Bronchial epithelial cell (primary cell): ENCODE measurements around the gene TMEM156. TPM values are rescaled to one million over a fixed set of nuclear protein-coding genes. Genes with fewer than 3 reads are reported as not detected.

Experiments used
- DNase-seq: peaks from one replicate; pipeline ENCODE4 v3.0.0-alpha.2; 2010; ENCODE audit warnings: low read depth
- FAIRE-seq: peaks from 2 replicates; lab custom pipeline; 2011; peaks lifted over from hg19 to GRCh38; lab: Jason Lieb, UNC
- H3K27me3 ChIP-seq: 2 replicates; pipeline ENCODE4 v1.5.1; 2011; ENCODE audit warnings: low read length; ENCODE audit not compliant: control insufficient read depth, insufficient read depth
- H3K36me3 ChIP-seq: 2 replicates; pipeline ENCODE4 v1.5.1; 2011; ENCODE audit warnings: low read length; ENCODE audit not compliant: control insufficient read depth, insufficient read depth
- H3K4me3 ChIP-seq: 2 replicates; pipeline ENCODE4 v1.5.1; 2011; ENCODE audit warnings: mild to moderate bottlenecking, low read depth, low read length, control low read depth
- total RNA-seq: library from RNA; depleted of rRNA; stranded (reverse); fragments of >200 nt; gene quantifications from 2 replicates; pipeline ENCODE4 v1.2.1, GENCODE V29; 2014
- TF ChIP-seq, protein P1 (sequence below): IDR thresholded peaks from 2 replicates; pipeline ENCODE4 v1.5.1; 2011; ENCODE audit warnings: mild to moderate bottlenecking, moderate library complexity, low read length, control low read depth, inconsistent platforms; ENCODE audit not compliant: insufficient read depth, severe bottlenecking

TMEM156 gene
- total RNA-seq, 1 donor from 2014 or later: 3.4 TPM

DNA sequence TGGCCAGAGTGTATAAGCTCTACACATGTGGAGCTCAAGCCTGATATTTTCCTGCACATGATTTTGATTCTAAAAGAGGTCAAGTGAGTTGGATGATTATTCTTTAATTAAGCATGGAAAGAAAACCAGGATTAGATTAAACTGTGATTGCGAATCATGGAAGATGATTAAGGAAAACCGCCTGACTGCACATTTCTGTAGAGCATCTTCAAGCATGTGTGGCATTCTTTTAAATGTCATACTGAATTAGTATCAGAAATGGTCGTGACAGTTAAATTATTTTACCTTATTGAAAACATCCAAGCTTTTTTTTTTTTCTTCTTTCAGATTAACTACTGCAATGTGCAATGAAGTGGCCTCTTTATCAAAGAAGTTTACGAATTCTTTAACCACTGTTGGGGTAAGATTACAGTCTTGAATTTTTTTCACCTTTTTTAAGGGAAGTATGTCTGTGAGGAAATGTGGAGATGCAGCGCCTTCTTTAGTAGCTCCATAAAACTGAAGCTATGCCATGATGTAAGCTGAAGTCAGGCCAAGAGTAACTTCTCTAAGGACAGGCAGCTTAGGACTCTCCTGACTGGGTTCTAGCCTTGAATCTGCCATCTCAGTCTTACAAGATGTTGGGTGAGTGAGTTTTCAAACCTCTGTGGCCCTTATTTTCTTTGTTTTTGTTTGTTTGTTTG lies 96.7 kb downstream of the TMEM156 start:
- H3K4me3 ChIP-seq: no peak overlapping the region
- H3K36me3 ChIP-seq: peaks cover 3% of the 10 kb centered on the region
- no peaks in the 10 kb centered on the region for H3K27me3 ChIP-seq
- TF ChIP-seq, protein P1, sequence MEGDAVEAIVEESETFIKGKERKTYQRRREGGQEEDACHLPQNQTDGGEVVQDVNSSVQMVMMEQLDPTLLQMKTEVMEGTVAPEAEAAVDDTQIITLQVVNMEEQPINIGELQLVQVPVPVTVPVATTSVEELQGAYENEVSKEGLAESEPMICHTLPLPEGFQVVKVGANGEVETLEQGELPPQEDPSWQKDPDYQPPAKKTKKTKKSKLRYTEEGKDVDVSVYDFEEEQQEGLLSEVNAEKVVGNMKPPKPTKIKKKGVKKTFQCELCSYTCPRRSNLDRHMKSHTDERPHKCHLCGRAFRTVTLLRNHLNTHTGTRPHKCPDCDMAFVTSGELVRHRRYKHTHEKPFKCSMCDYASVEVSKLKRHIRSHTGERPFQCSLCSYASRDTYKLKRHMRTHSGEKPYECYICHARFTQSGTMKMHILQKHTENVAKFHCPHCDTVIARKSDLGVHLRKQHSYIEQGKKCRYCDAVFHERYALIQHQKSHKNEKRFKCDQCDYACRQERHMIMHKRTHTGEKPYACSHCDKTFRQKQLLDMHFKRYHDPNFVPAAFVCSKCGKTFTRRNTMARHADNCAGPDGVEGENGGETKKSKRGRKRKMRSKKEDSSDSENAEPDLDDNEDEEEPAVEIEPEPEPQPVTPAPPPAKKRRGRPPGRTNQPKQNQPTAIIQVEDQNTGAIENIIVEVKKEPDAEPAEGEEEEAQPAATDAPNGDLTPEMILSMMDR: no peak
- no peak for FAIRE-seq
- no peak for DNase-seq

- TF ChIP-seq, protein P1: no peak
- peaks cover 9% of the 10 kb centered on the region for H3K36me3 ChIP-seq
- no peaks in the 10 kb centered on the region for H3K27me3 ChIP-seq
- H3K4me3 ChIP-seq: no peak overlapping the region
- FAIRE-seq (no peak), DNase-seq (no peak)
Observed at GRCh38 chr4:38931125-38931524, 101.1 kb downstream of the TMEM156 start.

DNA sequence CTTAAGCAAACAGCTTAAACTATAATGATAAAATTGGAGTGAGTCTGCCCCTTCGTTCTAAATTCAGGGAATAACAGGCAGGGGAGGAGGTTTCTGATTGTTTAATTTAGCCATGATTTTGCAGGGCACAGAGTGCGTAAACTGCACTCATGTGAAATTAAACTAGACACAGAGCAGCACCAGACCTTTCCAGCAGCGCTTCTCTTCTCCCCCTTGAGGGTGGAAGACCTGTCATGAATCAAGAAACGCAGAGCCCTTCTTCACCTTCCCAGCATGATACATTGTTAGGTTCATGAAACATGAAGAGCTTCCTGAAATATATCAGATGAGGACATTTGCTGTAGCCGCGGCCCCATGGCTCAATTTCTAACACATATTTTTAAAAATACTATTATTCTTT lies 101.5 kb downstream of the TMEM156 start:
- no peak for DNase-seq
- Histone ChIP-seq H3K36me3 (peaks cover 9% of the 10 kb centered on the region), H3K4me3 (no peak overlapping the region), H3K27me3 (no peaks in the 10 kb centered on the region)
- TF ChIP-seq, protein P1: no peak
- no peak for FAIRE-seq

DNA sequence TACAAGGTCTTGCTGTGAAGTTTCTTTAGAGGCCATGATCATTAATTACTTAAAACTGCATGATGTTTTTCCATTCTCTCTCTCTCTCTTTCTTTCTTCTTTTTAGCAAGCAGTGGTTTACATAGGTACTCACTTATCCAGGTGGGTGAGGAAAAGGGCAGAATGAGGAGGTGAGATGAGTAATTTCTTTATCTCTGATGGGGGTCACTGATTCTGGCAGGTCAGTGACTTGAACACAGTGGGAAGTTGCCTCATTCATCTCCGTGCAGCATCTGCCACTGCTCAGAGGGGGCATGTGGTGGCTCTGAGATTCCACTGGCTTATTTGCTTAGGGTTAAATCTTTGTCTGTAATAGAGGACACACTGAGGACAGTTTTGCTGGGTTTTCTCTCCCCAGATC lies 102.0 kb downstream of the TMEM156 start:
- FAIRE-seq (no peak), DNase-seq (no peak)
- Histone ChIP-seq H3K36me3 (peaks cover 8% of the 10 kb centered on the region), H3K4me3 (no peak overlapping the region), H3K27me3 (no peaks in the 10 kb centered on the region)
- TF ChIP-seq, protein P1: no peak

GRCh38 chr4:38928974-38929373 lies 103.2 kb downstream of the TMEM156 start:
- DNase-seq (no peak), FAIRE-seq (no peak)
- Histone ChIP-seq H3K27me3 (no peaks in the 10 kb centered on the region), H3K4me3 (no peak overlapping the region), H3K36me3 (peaks cover 8% of the 10 kb centered on the region)
- TF ChIP-seq, protein P1: no peak

DNA sequence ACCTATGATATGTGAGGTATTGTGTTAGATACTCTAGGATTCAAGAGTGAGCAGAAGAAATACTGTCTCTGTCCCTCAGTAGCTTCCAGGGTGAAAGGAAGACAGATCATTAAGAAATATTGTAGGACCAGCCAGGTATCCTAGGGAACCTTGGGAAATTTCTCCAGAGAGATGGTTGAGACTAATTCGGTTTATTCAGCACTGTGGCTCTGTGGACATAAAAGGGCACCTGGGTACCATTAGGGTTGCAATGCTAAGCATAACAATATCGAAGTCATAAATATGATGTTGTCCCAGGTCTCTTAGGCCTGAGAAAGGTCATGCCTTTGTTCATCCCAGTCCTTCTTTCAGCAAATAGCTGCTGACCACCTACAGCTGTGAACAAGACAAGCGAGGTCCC lies 103.6 kb downstream of the TMEM156 start:
- DNase-seq (no peak), FAIRE-seq (no peak)
- TF ChIP-seq, protein P1: no peak
- Histone ChIP-seq H3K36me3 (peaks cover 10% of the 10 kb centered on the region), H3K4me3 (no peak overlapping the region), H3K27me3 (no peaks in the 10 kb centered on the region)
